ENCODE measurements around the gene PP2D1.

GRCh38 chr3:20007960-20008359 lies 4.1 kb downstream of the PP2D1 start:
- TF ChIP-seq POLR2AphosphoS5 (IDR thresholded peaks at IDR 0.05; ENCODE audit: insufficient read depth, low read depth, low read length) (no peak), CTCF (IDR thresholded peaks at IDR 0.05; ENCODE audit: extremely low read depth in 1 of 2, insufficient read depth in 1 of 2, low read depth in 1 of 2, low read length in 2 of 2) (no peak), GATA2 (IDR thresholded peaks at IDR 0.05; ENCODE audit: insufficient read depth, insufficient read length, low read depth, low read length) (no peak)
